Astrocyte of the cerebellum (primary cell): ENCODE data around the gene NCLN.

Experiments used
- DNase-seq: peaks from one replicate; pipeline ENCODE4 v3.0.0-alpha.2; 2011; ENCODE audit warnings: low read depth
- H3K4me3 ChIP-seq: 2 replicates; pipeline ENCODE4 v1.5.1; 2011; ENCODE audit warnings: mild to moderate bottlenecking, low read depth, low read length, moderate library complexity
- CTCF ChIP-seq: IDR thresholded peaks from 2 replicates; pipeline ENCODE4 v1.5.1; 2012; ENCODE audit warnings: low read length, low read depth, moderate library complexity, mild to moderate bottlenecking; ENCODE audit errors: missing control alignments
- in situ Hi-C: cut with HindIII; loops from 2 replicates; pipeline ENCODE4 v1.10.0; 2017; ENCODE audit warnings: low sequenced_read_pairs

NCLN gene

GRCh38 chr19:3142292-3142670, 43.4 kb upstream of the NCLN start:
- H3K4me3 ChIP-seq = no peak overlapping the region
- in situ Hi-C loops = no loop called here
- DNase-seq = no peak
- TF ChIP-seq CTCF = no peak

GRCh38 chr19:3142781-3143337, 42.9 kb upstream of the NCLN start:
- H3K4me3 ChIP-seq = no peak overlapping the region
- DNase-seq = no peak
- TF ChIP-seq CTCF = no peak
- in situ Hi-C loops = no loop called here

GRCh38 chr19:3145909-3146676, 39.6 kb upstream of the NCLN start:
- in situ Hi-C loops = no loop called here
- H3K4me3 ChIP-seq = no peak overlapping the region
- TF ChIP-seq CTCF = no peak
- DNase-seq = no peak

GRCh38 chr19:3146677-3147100, 39.0 kb upstream of the NCLN start:
- in situ Hi-C loops = no loop called here
- no peak for DNase-seq
- no peak overlapping the region for H3K4me3 ChIP-seq
- TF ChIP-seq CTCF = peak; percentile 69

- H3K4me3 ChIP-seq = no peak overlapping the region
- TF ChIP-seq CTCF = no peak
- in situ Hi-C loops = no loop called here
- no peak for DNase-seq
Observed at GRCh38 chr19:3148503-3148902, 37.2 kb upstream of the NCLN start.

- DNase-seq = no peak
- no peak for TF ChIP-seq CTCF
- H3K4me3 ChIP-seq = no peak overlapping the region
- in situ Hi-C loops = no loop called here
Observed at GRCh38 chr19:3149089-3149488, 36.6 kb upstream of the NCLN start.
